Activated CD4-positive, alpha-beta memory T cell treated with anti-CD3 and anti-CD28 coated beads, Interleukin-2, amount 10 ng/mL, durations not matched to agents 7 days and 5 days (primary cell): ENCODE measurements around the gene TMEM61. TPM values are rescaled to one million over a fixed set of nuclear protein-coding genes. Genes with fewer than 3 reads are reported as not detected.
A peak's percentile ranks its signal among the peaks of the same experiment; 100 is the strongest.
"Not testable (repeated sequence)": the region's sequence is repeated elsewhere in the genome, so short reads cannot be mapped to it uniquely, and the experiment has no call there.

Experiments used
- CTCF ChIA-PET: fragments of 350-600 bp; sonication (Branson Sonifier 250); formaldehyde crosslinking; loops from one replicate; lab custom pipeline; 2021; ENCODE audit warnings: antibody characterized with exemption, inconsistent platforms; lab: Charles Lee
- POLR2A ChIA-PET: fragments of 350-600 bp; sonication (Branson Sonifier 250); formaldehyde crosslinking; loops from one replicate; lab custom pipeline; 2021; ENCODE audit warnings: antibody characterized with exemption; lab: Charles Lee
- DNase-seq: peaks from one replicate; pipeline ENCODE4 v3.0.0-alpha.2; 2020
- H3K27ac Mint-ChIP-seq: one replicate; pipeline ENCODE4 v1.8.0; 2021; ENCODE audit warnings: mild to moderate bottlenecking, mixed read lengths
- H3K27me3 Mint-ChIP-seq: one replicate; pipeline ENCODE4 v1.8.0; 2021; ENCODE audit warnings: mixed read lengths
- H3K36me3 Mint-ChIP-seq: one replicate; pipeline ENCODE4 v1.8.0; 2021; ENCODE audit warnings: low read depth, mixed read lengths
- H3K4me1 Mint-ChIP-seq: one replicate; pipeline ENCODE4 v1.8.0; 2021; ENCODE audit warnings: mixed read lengths
- H3K4me3 Mint-ChIP-seq: one replicate; pipeline ENCODE4 v1.8.0; 2021; ENCODE audit warnings: mild to moderate bottlenecking, mixed read lengths
- H3K9me3 Mint-ChIP-seq: one replicate; pipeline ENCODE4 v1.8.0; 2021; ENCODE audit warnings: mixed read lengths
- total RNA-seq, 2 experiments: library from RNA; stranded (reverse); gene quantifications; one replicate each; pipeline ENCODE4 v1.2.3, GENCODE V29; 2021

TMEM61 gene
- total RNA-seq, 2 experiments from 2014 or later: not detected

GRCh38 chr1:55015731-55016620, 35.5 kb downstream of the TMEM61 start:
- ChIA-PET CTCF (interaction anchor here (1.4 to 2.2 kb wide), 3 partner anchors 20 to 71 kb away, joined by 5 to 14 read pairs (median 7); no protein-coding TSS in a partner anchor), POLR2A (no interaction called here)
- H3K36me3 Mint-ChIP-seq: no peaks in the 10 kb centered on the region
- H3K4me1 Mint-ChIP-seq: no peaks in the 10 kb centered on the region
- H3K4me3 Mint-ChIP-seq: no peak overlapping the region
- H3K27ac Mint-ChIP-seq: no peak overlapping the region
- no peaks in the 10 kb centered on the region for H3K9me3 Mint-ChIP-seq
- peaks cover 38% of the 10 kb centered on the region for H3K27me3 Mint-ChIP-seq
- no peak for DNase-seq

DNA sequence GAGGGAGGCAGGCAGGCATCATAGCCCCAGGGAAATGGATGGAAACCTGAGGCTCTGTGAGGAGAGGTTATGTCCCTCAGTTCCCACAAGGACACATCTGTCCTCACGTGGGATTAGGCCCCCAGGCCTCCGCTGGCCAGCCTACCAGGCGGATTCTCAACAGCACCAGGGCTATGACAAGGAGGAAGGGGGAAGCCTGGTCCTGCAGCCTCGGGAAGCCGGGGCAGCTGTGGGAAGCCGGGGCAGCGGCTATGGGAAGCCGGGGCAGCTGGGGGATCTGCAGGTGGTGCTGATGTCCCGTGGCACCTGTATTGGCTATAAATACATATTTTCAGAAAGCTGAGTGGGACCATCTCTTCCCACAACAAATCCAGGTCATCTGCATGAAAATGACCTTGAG, 38.0 kb downstream of the TMEM61 start:
- CTCF ChIA-PET: interaction anchor here (1.0 to 1.5 kb wide), 3 partner anchors 68 to 74 kb away, joined by 3 to 7 read pairs (median 3); no protein-coding TSS in a partner anchor
- no peak for DNase-seq
- H3K27ac Mint-ChIP-seq: no peak overlapping the region

GRCh38 chr1:55021942-55022546, 41.6 kb downstream of the TMEM61 start:
- no peaks in the 10 kb centered on the region for H3K36me3 Mint-ChIP-seq
- H3K27me3 Mint-ChIP-seq: peaks cover 10% of the 10 kb centered on the region
- peaks cover 7% of the 10 kb centered on the region for H3K4me1 Mint-ChIP-seq
- POLR2A ChIA-PET: interaction anchor here (1.0 to 1.1 kb wide), 2 partner anchors 76 to 77 kb away, joined by 3 read pairs; no protein-coding TSS in a partner anchor
- H3K4me3 Mint-ChIP-seq: no peak overlapping the region
- H3K9me3 Mint-ChIP-seq: no peaks in the 10 kb centered on the region
- peak; percentile 76 for DNase-seq
- CTCF ChIA-PET: interaction anchor here (0.6 to 4.0 kb wide), 21 partner anchors 10 to 221 kb away, joined by 3 to 185 read pairs (median 4); partner anchors contain the start of genes BSND and TTC22
- no peak overlapping the region for H3K27ac Mint-ChIP-seq

More for the DNA sequence above, 38.0 kb downstream of the TMEM61 start:
- POLR2A ChIA-PET: no interaction called here
- no peaks in the 10 kb centered on the region for H3K36me3 Mint-ChIP-seq
- peaks cover 36% of the 10 kb centered on the region for H3K27me3 Mint-ChIP-seq
- H3K4me3 Mint-ChIP-seq: no peak overlapping the region
- no peaks in the 10 kb centered on the region for H3K9me3 Mint-ChIP-seq
- no peaks in the 10 kb centered on the region for H3K4me1 Mint-ChIP-seq

DNA sequence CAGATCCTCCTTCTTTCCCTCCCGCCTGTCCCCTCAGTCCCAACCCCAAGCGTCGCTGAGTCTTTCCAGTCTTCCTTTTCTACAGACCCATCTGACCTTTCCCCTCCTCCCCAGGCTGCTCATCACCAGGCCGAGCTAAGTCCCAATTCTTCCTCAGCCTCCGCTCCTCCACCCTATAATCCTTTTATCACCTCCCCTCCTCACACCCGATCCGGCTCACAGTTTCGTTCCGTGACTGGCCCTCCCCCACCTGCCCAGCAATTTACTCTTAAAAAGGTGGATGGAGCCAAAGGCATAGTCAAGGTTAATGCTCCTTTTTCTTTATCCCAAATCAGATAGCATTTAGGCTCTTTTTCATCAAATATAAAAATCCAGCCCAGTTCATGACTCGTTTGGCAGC, 43.7 kb downstream of the TMEM61 start:
- H3K4me1 Mint-ChIP-seq, H3K27ac Mint-ChIP-seq, POLR2A ChIA-PET, CTCF ChIA-PET, DNase-seq, H3K36me3 Mint-ChIP-seq, H3K4me3 Mint-ChIP-seq, H3K9me3 Mint-ChIP-seq, H3K27me3 Mint-ChIP-seq: not testable (repeated sequence)

DNA sequence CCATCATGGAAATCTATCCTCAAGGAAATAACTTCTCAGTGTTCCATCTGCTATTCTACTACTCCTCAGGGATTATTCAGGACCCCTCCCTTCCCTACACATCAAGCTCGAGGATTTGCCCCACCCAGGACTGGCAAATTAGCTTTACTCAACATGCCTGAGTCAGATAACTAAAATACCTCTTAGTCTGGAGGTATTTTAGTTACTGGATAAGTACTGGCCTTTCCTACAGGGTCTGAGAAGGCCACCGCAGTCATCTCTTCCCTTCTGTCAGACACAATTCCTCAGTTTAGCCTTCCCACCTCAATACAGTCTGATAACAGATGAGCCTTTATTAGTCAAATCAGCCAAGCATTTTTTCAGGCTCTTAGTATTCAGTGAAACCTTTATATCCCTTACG, 46.3 kb downstream of the TMEM61 start:
- CTCF ChIA-PET, DNase-seq, H3K27ac Mint-ChIP-seq, H3K4me1 Mint-ChIP-seq, H3K9me3 Mint-ChIP-seq, H3K27me3 Mint-ChIP-seq, H3K36me3 Mint-ChIP-seq, H3K4me3 Mint-ChIP-seq, POLR2A ChIA-PET: not testable (repeated sequence)

- POLR2A ChIA-PET, H3K4me3 Mint-ChIP-seq, DNase-seq, CTCF ChIA-PET, H3K4me1 Mint-ChIP-seq, H3K27ac Mint-ChIP-seq, H3K36me3 Mint-ChIP-seq, H3K9me3 Mint-ChIP-seq: not testable (repeated sequence)
- H3K27me3 Mint-ChIP-seq: peaks cover 18% of the 10 kb centered on the region
Measured at GRCh38 chr1:55031098-55031497, 50.7 kb downstream of the TMEM61 start.

GRCh38 chr1:55033265-55033614, 52.8 kb downstream of the TMEM61 start:
- Mint-ChIP-seq H3K4me1 (no peaks in the 10 kb centered on the region), H3K9me3 (no peaks in the 10 kb centered on the region), H3K27me3 (peaks cover 33% of the 10 kb centered on the region), H3K36me3 (no peaks in the 10 kb centered on the region), H3K27ac (no peak overlapping the region), H3K4me3 (no peak overlapping the region)
- ChIA-PET CTCF (interaction anchor here (2.7 kb wide), 1 partner anchor 11 kb away, joined by 6 read pairs; no protein-coding TSS in a partner anchor), POLR2A (no interaction called here)
- DNase-seq: no peak

DNA sequence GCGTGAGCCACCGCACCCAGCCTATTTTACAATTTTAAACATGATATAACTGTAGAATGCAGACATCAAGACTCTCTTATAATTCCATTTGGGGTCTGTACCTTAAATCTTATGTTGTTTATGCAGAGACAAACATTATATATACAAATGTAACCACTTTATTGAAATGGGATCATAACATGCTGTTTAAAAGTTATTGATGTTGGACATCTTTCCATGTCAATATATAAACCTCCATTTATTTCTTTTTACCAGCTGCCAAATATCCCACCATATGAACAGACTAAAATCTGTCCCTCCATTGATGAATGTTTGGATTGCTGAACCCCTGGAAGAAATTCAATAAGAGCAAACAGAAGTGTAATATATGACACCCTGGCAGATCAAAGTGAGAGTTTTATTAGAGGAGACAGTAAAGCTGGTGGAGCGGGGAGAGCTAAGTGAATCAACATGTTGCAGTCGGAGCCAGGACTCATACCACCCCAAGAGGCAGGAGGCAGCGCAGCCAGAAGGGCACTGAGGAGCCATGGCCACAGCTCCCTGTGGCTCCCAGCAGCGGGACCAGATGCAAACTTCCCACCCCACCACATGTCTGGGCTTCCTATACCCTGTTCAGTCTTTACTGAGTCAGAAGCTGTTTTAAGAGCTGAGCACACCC, 54.2 kb downstream of the TMEM61 start:
- CTCF ChIA-PET: interaction anchor here (1.0 to 2.7 kb wide), 3 partner anchors 12 to 90 kb away, joined by 4 to 6 read pairs (median 5); no protein-coding TSS in a partner anchor

GRCh38 chr1:55035904-55036303, 55.5 kb downstream of the TMEM61 start:
- DNase-seq: no peak
- CTCF ChIA-PET: interaction anchor here (1.7 kb wide), 1 partner anchor 91 kb away, joined by 5 read pairs; no protein-coding TSS in a partner anchor

More for the DNA sequence above, 54.2 kb downstream of the TMEM61 start:
- Mint-ChIP-seq H3K36me3 (no peaks in the 10 kb centered on the region), H3K27ac (no peak overlapping the region), H3K27me3 (peaks cover 47% of the 10 kb centered on the region), H3K4me1 (no peaks in the 10 kb centered on the region), H3K9me3 (no peaks in the 10 kb centered on the region), H3K4me3 (no peak overlapping the region)
- POLR2A ChIA-PET: no interaction called here
- no peak for DNase-seq

DNA sequence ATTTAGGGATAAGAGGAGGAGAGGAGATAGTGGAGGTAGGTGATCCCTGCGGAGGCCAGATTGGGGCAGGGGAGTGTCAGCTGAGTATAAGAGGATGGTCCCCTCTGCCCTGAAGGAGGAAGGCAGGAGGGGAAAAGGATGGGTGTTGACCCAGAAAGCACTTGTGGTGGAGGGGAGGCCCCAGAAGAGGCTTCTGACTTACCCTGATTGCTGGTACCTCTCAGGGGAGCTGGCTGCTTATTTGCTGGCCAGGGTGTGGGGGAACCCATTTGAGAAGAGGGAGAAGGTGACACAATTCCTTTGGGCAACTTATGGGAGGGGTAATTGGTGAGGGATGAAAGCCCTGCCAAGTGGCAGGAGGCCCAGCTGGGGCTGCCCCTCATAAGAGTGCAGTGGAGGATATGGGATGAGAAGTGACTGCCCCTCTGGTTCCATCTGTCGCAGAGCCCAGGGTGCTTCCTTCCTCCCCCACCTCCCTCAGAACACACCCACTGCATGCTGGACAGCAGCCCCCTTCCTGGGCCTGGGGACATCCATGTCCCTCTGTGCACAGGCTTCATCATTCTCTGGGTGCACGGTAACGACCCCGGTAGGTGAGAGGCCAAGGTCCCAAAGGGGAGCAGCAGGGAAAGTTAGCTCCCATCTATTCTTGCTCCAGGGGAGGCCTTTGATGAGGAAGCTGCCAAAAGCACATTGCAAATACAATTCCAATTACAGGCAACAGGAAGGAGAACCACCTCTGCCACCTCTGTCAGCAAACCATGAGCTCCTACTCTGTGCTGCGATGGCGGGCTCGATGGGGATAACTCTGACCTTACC, 57.5 kb downstream of the TMEM61 start:
- no peaks in the 10 kb centered on the region for H3K36me3 Mint-ChIP-seq
- CTCF ChIA-PET: no interaction called here
- H3K4me3 Mint-ChIP-seq: no peak overlapping the region
- H3K9me3 Mint-ChIP-seq: no peaks in the 10 kb centered on the region
- H3K4me1 Mint-ChIP-seq: no peaks in the 10 kb centered on the region
- POLR2A ChIA-PET: no interaction called here
- DNase-seq: no peak
- H3K27me3 Mint-ChIP-seq: peaks cover 73% of the 10 kb centered on the region
- no peak overlapping the region for H3K27ac Mint-ChIP-seq

More at GRCh38 chr1:55035904-55036303, 55.5 kb downstream of the TMEM61 start:
- H3K27ac Mint-ChIP-seq: no peak overlapping the region
- H3K4me3 Mint-ChIP-seq: no peak overlapping the region
- no peaks in the 10 kb centered on the region for H3K9me3 Mint-ChIP-seq
- POLR2A ChIA-PET: interaction anchor here (0.9 kb wide), 1 partner anchor 85 kb away, joined by 3 read pairs; no protein-coding TSS in a partner anchor
- H3K27me3 Mint-ChIP-seq: peaks cover 58% of the 10 kb centered on the region
- H3K36me3 Mint-ChIP-seq: no peaks in the 10 kb centered on the region
- H3K4me1 Mint-ChIP-seq: no peaks in the 10 kb centered on the region

DNA sequence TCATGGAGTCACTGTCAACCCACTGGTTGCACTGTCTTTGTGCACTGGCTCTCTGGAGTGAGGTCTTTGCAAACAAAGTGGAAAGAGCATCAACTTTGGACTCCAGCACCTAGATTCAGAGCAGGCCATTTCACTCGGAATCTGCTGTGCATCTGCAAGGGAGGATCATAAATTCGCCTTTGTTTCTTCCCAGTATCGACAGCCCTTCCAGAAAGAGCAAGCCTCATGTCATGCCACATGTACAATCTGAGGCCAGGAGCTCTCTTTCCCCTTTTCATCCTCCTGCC, 58.1 kb downstream of the TMEM61 start:
- H3K27me3 Mint-ChIP-seq: peaks cover 70% of the 10 kb centered on the region
- H3K4me1 Mint-ChIP-seq: no peaks in the 10 kb centered on the region
- DNase-seq: no peak
- no peak overlapping the region for H3K4me3 Mint-ChIP-seq
- POLR2A ChIA-PET: no interaction called here
- H3K9me3 Mint-ChIP-seq: no peaks in the 10 kb centered on the region
- no peak overlapping the region for H3K27ac Mint-ChIP-seq
- no peaks in the 10 kb centered on the region for H3K36me3 Mint-ChIP-seq
- CTCF ChIA-PET: interaction anchor here (1.0 kb wide), 1 partner anchor 93 kb away, joined by 3 read pairs; no protein-coding TSS in a partner anchor

DNA sequence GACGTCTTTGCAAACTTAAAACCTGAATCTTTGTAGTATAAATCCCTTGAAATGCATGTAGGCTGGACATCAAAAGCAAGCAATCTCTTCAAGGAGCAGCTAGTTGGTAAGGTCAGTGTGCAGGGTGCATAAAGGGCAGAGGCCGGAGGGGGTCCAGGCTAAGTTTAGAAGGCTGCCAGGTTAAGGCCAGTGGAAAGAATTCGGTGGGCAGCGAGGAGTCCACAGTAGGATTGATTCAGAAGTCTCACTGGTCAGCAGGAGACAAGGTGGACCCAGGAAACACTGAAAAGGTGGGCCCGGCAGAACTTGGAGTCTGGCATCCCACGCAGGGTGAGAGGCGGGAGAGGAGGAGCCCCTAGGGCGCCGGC, 58.5 kb downstream of the TMEM61 start:
- ChIA-PET CTCF (interaction anchor here (1.0 kb wide), 1 partner anchor 94 kb away, joined by 3 read pairs; no protein-coding TSS in a partner anchor), POLR2A (no interaction called here)
- Mint-ChIP-seq H3K27me3 (peaks cover 69% of the 10 kb centered on the region), H3K9me3 (no peaks in the 10 kb centered on the region), H3K27ac (no peak overlapping the region), H3K4me3 (no peak overlapping the region), H3K36me3 (no peaks in the 10 kb centered on the region), H3K4me1 (no peaks in the 10 kb centered on the region)
- no peak for DNase-seq
